HG02571 (cell line): ENCODE data around the gene NSDHL.
"Not testable (repeated sequence)": the region's sequence is repeated elsewhere in the genome, so short reads cannot be mapped to it uniquely, and the experiment has no call there.

Experiments
- ATAC-seq: cut with Tn5 transposase; IDR thresholded peaks from one replicate; pipeline ENCODE4 v1.9.1; 2021; ENCODE audit warnings: mild to moderate bottlenecking, moderate library complexity; ENCODE audit not compliant: unreplicated experiment

Gene NSDHL

DNA sequence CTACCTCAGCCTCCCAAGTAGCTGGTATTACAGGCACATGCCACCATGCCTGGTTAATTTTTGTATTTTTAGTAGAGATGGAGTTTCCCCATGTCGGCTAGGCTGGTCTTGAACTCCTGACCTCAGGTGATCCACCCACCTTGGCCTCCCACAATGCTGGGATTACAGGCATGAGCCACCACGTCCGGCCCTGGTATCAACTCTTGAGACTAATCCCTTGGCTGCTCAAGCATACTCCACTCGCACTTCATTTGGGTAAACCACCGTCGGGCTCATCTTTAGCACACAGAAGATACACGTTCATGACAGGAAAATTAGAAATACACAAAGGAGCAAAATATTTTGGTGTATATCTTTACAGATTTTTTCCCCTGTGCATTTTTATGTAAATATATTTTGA is 79.2 kb downstream of the NSDHL start:
- not testable (repeated sequence) for ATAC-seq

DNA sequence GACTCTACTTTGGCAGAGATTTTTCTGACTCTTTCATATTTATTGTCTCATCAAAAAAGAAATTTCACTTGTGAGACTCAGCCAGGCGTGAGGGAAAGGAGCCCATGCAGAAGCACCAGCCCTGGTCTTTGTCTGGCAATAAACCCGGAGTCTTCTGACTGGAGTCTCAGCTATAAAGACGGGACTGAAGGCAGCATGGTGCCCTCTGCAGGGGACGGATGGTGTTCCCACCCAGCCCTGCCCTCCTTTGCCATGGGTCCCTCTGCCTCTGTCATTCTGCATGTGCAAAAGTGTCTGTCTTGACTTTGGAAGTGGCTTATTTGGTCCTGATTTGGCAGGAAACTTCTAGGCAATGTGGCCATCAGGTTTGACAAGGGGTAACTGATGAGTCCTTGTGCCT is 81.2 kb downstream of the NSDHL start:
- no peak for ATAC-seq

DNA sequence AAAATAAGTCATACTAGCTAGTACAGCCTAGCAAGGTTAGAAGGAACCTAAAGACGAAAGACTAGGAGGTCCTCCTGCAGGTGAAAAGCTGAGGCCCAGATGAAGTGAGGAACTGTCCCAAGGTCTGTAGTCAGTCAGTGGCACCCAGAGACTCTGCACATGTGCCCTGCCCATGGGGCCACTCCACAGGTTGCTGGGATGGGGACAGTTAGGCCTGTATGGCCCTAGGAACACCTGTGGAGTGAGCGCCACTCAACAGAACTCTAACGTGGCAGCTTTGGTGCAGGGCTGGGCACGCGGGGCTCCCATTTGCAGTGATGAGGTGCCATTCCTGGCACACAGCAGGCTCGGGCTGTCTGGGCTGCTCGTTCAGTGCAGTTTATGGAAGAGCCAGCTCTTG is 81.8 kb downstream of the NSDHL start:
- no peak for ATAC-seq

DNA sequence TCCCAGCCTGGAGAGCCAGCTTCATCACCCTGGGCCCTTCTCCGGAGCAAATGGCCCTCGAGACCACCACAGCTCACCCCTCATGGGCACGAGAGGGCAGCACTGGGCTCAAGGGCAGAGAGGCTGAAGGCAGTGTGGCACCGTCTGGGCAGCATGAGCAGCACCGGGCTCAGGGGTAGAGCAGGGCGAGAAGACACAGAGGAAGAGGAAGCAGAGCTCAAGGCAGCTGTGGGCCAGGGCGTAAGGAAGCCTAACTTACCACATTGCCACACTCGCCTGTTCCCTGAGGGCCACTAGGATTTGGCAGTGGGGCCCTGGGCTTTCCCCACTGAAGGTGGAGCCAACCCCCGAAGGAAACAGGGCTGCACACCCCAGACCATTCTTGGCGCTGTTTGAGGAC is 82.5 kb downstream of the NSDHL start:
- ATAC-seq: no peak

DNA sequence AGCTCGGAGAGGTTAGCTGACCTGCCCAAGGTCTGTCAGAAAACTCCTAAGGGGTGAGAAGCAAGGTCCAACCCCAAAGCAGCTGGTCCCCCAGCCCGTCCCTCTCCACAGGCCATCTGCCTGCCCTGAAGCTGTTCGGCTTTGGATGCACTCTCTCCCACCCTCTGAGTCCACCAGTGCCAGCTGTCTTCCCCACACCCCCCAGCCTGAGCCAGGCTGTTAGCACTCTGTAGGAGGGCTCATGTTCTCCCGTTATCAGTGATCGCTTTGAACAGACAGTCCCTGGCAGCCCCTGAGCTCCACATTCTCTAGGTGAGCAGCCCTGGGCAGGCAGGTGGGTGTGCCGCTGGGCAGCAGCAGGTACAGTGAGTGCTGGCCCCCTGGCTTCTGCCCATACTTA is 83.0 kb downstream of the NSDHL start:
- no peak for ATAC-seq

DNA sequence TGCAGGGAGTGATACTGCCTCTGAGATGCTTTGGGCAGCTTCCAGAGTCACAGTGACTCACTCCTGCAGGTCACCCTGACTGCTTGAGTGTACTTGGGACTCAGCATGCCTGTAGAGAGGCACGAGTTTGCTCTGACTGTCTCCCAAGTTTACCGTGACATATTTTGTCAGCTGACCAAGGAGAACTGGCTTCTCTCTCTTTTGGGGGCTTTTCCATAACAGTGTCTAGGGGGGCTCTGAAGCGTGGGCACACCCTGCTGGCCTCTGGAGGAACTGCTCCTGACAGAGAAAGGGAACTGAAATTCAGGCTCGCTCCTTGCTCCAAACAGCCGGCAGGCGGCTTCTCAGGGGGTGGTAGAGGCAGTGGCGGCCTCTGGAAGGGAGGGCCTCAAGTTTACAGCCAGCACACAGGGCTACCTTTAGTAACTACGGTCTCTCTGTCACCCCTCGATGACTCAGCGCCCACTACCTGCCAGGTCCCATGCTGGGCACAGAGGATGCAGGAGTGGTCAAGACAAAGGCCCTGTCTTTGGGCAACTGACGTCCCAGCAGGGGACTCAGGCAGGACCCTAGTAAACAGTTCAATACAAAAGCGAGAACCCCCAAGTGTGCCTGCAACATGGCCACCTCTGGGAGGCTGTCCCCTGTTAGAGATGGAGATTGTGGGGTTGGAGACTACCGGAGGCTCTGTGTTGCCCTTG is 84.8 kb downstream of the NSDHL start:
- ATAC-seq: peak; percentile 61

DNA sequence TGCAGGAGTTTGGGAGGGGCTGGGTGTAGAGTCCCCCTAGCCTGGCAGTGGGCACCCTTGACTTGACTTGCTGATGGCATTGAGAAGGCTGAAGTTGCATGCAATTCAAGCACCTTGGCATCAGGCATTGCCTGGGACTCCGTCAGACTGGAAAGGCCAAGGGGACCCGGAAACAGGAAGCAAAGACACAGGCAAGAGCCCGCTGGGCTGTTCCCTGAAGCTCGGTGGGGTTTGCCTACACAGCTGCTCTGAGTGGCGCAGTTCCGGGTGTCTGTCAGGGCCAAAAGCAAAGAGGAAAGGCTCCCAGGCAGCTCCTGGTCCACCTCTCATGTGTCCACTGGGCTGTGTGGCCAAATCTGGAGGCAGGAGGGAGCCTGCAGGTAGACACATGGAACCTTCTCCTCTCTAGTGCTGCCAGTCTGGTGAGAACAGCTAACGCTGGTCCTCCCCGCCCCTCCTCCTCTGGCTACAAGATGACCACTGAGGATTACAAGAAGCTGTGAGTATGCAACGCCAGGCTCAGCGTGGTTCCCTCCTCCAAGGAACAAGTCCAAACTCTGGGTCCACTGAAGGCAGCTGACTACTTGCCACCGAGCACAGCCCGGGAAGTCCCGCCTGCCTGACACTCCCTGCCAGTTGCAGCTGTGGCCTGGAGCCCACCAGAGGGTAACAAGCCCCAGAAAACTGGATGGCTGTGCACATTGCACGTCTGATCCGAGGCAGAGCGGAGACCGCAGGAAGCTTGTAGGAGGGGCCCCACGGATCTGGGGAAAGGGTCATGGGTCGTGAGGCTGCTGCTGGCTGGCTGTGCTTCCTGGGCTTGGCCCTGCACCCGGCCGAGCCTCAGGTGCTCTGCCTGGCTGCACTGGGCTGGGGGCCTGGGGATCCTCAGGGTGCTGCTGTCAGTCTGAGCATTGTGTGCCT is 87.1 kb downstream of the NSDHL start:
- ATAC-seq: no peak

DNA sequence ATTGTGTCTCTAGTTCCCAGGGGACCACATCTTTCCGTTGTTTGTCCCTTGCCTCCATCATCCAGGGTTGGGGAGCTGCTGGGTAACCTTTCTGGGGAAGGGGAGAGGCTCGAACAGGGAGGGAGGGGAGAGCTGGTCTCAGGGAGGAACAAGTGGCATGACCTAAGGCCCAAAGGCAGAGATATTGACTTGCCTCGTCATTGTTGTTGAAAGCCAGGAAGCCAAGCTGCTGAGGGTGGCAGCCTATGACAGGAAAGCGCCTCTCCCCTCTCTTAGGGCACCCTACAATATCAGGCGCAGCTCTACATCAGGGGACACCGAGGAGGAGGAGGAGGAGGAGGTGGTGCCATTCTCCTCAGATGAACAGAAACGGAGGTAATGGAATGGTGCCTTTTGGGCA is 87.8 kb downstream of the NSDHL start:
- no peak for ATAC-seq
